IMR-90 (cell line): Measurements from ENCODE around the gene CERS6. TPM values are rescaled to one million over a fixed set of nuclear protein-coding genes. Genes with fewer than 3 reads are reported as not detected.

Experiments used
- ATAC-seq: fragments of 200-7000 bp; cut with Tn5 transposase; 2 replicates; pipeline ENCODE4 v1.9.1; 2020; ENCODE audit warnings: low read depth, mild to moderate bottlenecking, moderate library complexity
- BruUV-seq: library from RNA; stranded (reverse); fragments of 400-500 nt; replicated peaks from 2 replicates; lab custom pipeline; 2021; lab: Mats Ljungman, UMichigan
- CTCF ChIA-PET: fragments of 300-600 bp; formaldehyde crosslinking; extraction: SDS; loops from one replicate; lab custom pipeline; 2021; ENCODE audit warnings: antibody characterized with exemption; lab: Yijun Ruan, JAX
- POLR2A ChIA-PET: fragments of 300-600 bp; sonication (Branson Sonifier 250); formaldehyde crosslinking; loops from one replicate; lab custom pipeline; 2022; ENCODE audit warnings: antibody characterized with exemption; ENCODE audit not compliant: unreplicated experiment; lab: Charles Lee
- DNase-seq: peaks from one replicate; pipeline ENCODE4 v3.0.0; 2013
- H2AFZ ChIP-seq: replicated peaks from 2 replicates; pipeline ENCODE3; 2013; ENCODE audit warnings: low read length, mild to moderate bottlenecking; ENCODE audit not compliant: poor library complexity
- H2AK5ac ChIP-seq: 2 replicates; pipeline ENCODE4 v1.6.1; 2013; ENCODE audit warnings: low read depth, low read length, inconsistent platforms
- H2AK9ac ChIP-seq: replicated peaks from 2 replicates; pipeline ENCODE3; 2013; ENCODE audit warnings: mild to moderate bottlenecking, low read depth, low read length, moderate library complexity; ENCODE audit not compliant: poor library complexity
- H2BK120ac ChIP-seq: 2 replicates; pipeline ENCODE4 v1.6.1; 2013; ENCODE audit warnings: low read depth, low read length, inconsistent platforms
- H2BK15ac ChIP-seq: 3 replicates; pipeline ENCODE4 v1.6.1; 2013; ENCODE audit warnings: low read depth, low read length, inconsistent platforms
- H2BK20ac ChIP-seq: 2 replicates; pipeline ENCODE4 v1.6.1; 2013; ENCODE audit warnings: low read depth, mild to moderate bottlenecking, inconsistent platforms, low read length, moderate library complexity
- H2BK5ac ChIP-seq: 2 replicates; pipeline ENCODE4 v1.6.1; 2013; ENCODE audit warnings: mild to moderate bottlenecking, low read depth, low read length, inconsistent platforms; ENCODE audit not compliant: poor library complexity, severe bottlenecking
- H3K14ac ChIP-seq: replicated peaks from 2 replicates; pipeline ENCODE4 v1.6.1; 2013; ENCODE audit warnings: low read depth, low read length, inconsistent platforms
- H3K18ac ChIP-seq: 2 replicates; pipeline ENCODE4 v1.6.1; 2013; ENCODE audit warnings: low read depth, low read length, control low read depth
- H3K23ac ChIP-seq: 2 replicates; pipeline ENCODE4 v1.6.1; 2013; ENCODE audit warnings: low read depth, low read length, inconsistent platforms
- H3K27ac ChIP-seq: 2 replicates; pipeline ENCODE4 v1.5.1; 2013; ENCODE audit warnings: mild to moderate bottlenecking, control low read depth, low read length; ENCODE audit not compliant: insufficient read depth
- H3K27me3 ChIP-seq: 2 replicates; pipeline ENCODE4 v1.6.1; 2013; ENCODE audit warnings: low read length; ENCODE audit not compliant: control insufficient read depth, insufficient read depth
- H3K36me3 ChIP-seq: 2 replicates; pipeline ENCODE4 v1.6.1; 2013; ENCODE audit warnings: low read length, mixed read lengths; ENCODE audit not compliant: control insufficient read depth, insufficient read depth
- H3K4ac ChIP-seq: 2 replicates; pipeline ENCODE4 v1.6.1; 2013; ENCODE audit warnings: low read depth, low read length, inconsistent platforms
- H3K4me1 ChIP-seq: 2 replicates; pipeline ENCODE4 v1.6.1; 2013; ENCODE audit warnings: low read length, mixed read lengths; ENCODE audit not compliant: control insufficient read depth, insufficient read depth
- H3K4me2 ChIP-seq: 2 replicates; pipeline ENCODE4 v1.6.1; 2013; ENCODE audit warnings: low read depth, mild to moderate bottlenecking, control low read depth, low read length, moderate library complexity
- H3K4me3 ChIP-seq: 2 replicates; pipeline ENCODE4 v1.5.1; 2013; ENCODE audit warnings: low read depth, mild to moderate bottlenecking, control low read depth, low read length, moderate library complexity; ENCODE audit not compliant: insufficient read depth
- H3K56ac ChIP-seq: 2 replicates; pipeline ENCODE4 v1.6.1; 2013; ENCODE audit warnings: low read length, inconsistent platforms; ENCODE audit not compliant: insufficient read depth; ENCODE audit errors: extremely low read depth
- H3K79me1 ChIP-seq, 2 experiments: 2 replicates each; pipeline ENCODE4 v1.6.1; 2013; ENCODE audit warnings: low read length in 2 of 2, inconsistent platforms in 1 of 2, low read depth in 1 of 2
- H3K9ac ChIP-seq: 2 replicates; pipeline ENCODE4 v1.6.1; 2013; ENCODE audit warnings: low read depth, low read length, control low read depth
- H3K9me1 ChIP-seq: 2 replicates; pipeline ENCODE4 v1.6.1; 2013; ENCODE audit warnings: low read length, inconsistent platforms; ENCODE audit not compliant: insufficient read depth
- H3K9me3 ChIP-seq: 2 replicates; pipeline ENCODE4 v1.6.1; 2013; ENCODE audit warnings: low read length; ENCODE audit not compliant: control insufficient read depth, insufficient read depth
- H4K20me1 ChIP-seq: 2 replicates; pipeline ENCODE4 v1.6.1; 2013; ENCODE audit warnings: low read length, inconsistent platforms; ENCODE audit not compliant: insufficient read depth
- H4K5ac ChIP-seq: 2 replicates; pipeline ENCODE4 v1.6.1; 2013; ENCODE audit warnings: mild to moderate bottlenecking, low read depth, low read length, control low read depth
- H4K8ac ChIP-seq, 2 experiments: 2 replicates each; pipeline ENCODE4 v1.6.1; 2013; ENCODE audit warnings: low read depth in 2 of 2, low read length in 2 of 2, control low read depth in 1 of 2, inconsistent platforms in 1 of 2
- H4K91ac ChIP-seq: 2 replicates; pipeline ENCODE4 v1.6.1; 2013; ENCODE audit warnings: low read depth, low read length, inconsistent platforms; ENCODE audit not compliant: insufficient read depth
- BHLHE40 ChIP-seq: fragments of 150-350 bp; IDR thresholded peaks from 2 replicates; pipeline ENCODE4 v1.6.1; 2016; ENCODE audit warnings: mild to moderate bottlenecking, low read depth, low read length
- CEBPB ChIP-seq: IDR thresholded peaks from 2 replicates; pipeline ENCODE4 v1.6.1; 2012; ENCODE audit warnings: low read depth, low read length, improper control_type of control experiment
- CHD1 ChIP-seq: IDR thresholded peaks from 2 replicates; pipeline ENCODE4 v1.6.1; 2012; ENCODE audit warnings: low read depth, low read length, improper control_type of control experiment
- CTCF ChIP-seq: conservative IDR thresholded peaks from 2 replicates; pipeline ENCODE4 v1.5.1; 2012; ENCODE audit warnings: mild to moderate bottlenecking, low read depth, low read length, improper control_type of control experiment
- ELK1 ChIP-seq: fragments of 150-350 bp; IDR thresholded peaks from 2 replicates; pipeline ENCODE4 v1.6.1; 2016; ENCODE audit warnings: low read depth, mild to moderate bottlenecking, low read length, moderate library complexity, borderline replicate concordance
- FOS ChIP-seq: fragments of 150-350 bp; IDR thresholded peaks from 2 replicates; pipeline ENCODE4 v1.6.1; 2016; ENCODE audit warnings: low read depth, low read length
- MAFK ChIP-seq: IDR thresholded peaks from 2 replicates; pipeline ENCODE4 v1.6.1; 2012; ENCODE audit warnings: low read depth, low read length, improper control_type of control experiment
- MAZ ChIP-seq: IDR thresholded peaks from 2 replicates; pipeline ENCODE4 v1.6.1; 2012; ENCODE audit warnings: low read depth, mild to moderate bottlenecking, low read length, improper control_type of control experiment, moderate library complexity, borderline replicate concordance
- MXI1 ChIP-seq: IDR thresholded peaks from 2 replicates; pipeline ENCODE4 v1.6.1; 2012; ENCODE audit warnings: low read depth, mild to moderate bottlenecking, low read length, moderate library complexity, borderline replicate concordance
- NFE2L2 ChIP-seq: fragments of 150-350 bp; IDR thresholded peaks from 2 replicates; pipeline ENCODE4 v1.6.1; 2016; ENCODE audit warnings: low read depth, mild to moderate bottlenecking, low read length
- POLR2A ChIP-seq: IDR thresholded peaks from 2 replicates; pipeline ENCODE4 v1.6.1; 2012; ENCODE audit warnings: mild to moderate bottlenecking, low read depth, low read length
- RAD21 ChIP-seq: IDR thresholded peaks from 2 replicates; pipeline ENCODE4 v1.6.1; 2012; ENCODE audit warnings: low read length, improper control_type of control experiment
- RCOR1 ChIP-seq: IDR thresholded peaks from 2 replicates; pipeline ENCODE4 v1.6.1; 2012; ENCODE audit warnings: mild to moderate bottlenecking, low read length, improper control_type of control experiment; ENCODE audit not compliant: insufficient replicate concordance
- RFX5 ChIP-seq: IDR thresholded peaks from 2 replicates; pipeline ENCODE4 v1.8.0; 2012; ENCODE audit warnings: low read depth, mild to moderate bottlenecking, low read length, moderate library complexity
- SMC3 ChIP-seq: fragments of 150-350 bp; IDR thresholded peaks from 2 replicates; pipeline ENCODE4 v1.6.1; 2016; ENCODE audit warnings: low read depth, mild to moderate bottlenecking, antibody characterized with exemption, low read length, moderate library complexity
- USF2 ChIP-seq: fragments of 150-350 bp; IDR thresholded peaks from 2 replicates; pipeline ENCODE4 v1.6.1; 2017; ENCODE audit warnings: mild to moderate bottlenecking, antibody characterized with exemption, low read length, low read depth
- WGBS, 2 experiments: methylation state at CpG; one replicate each; pipeline versions ENCODE4 v1.1.5 to v1.1.7; 2013; ENCODE audit warnings: missing lambda C conversion rate in 2 of 2; ENCODE audit not compliant: insufficient read length in 1 of 2; ENCODE audit errors: extremely low coverage in 2 of 2; 5-methylcytosine and 5-hydroxymethylcytosine counted together
- dilution Hi-C: fragments of 300-500 bp; cut with HindIII; formaldehyde crosslinking; loops from one replicate; pipeline ENCODE4 v1.14.3; 2018; ENCODE audit warnings: low sequenced_read_pairs; ENCODE audit not compliant: unreplicated experiment
- in situ Hi-C: fragments of 300-500 bp; cut with MboI; formaldehyde crosslinking; loops from 3 replicates; pipeline ENCODE4 v1.14.3; 2019; ENCODE audit warnings: low sequenced_read_pairs, inconsistent platforms, mixed read lengths
- intact Hi-C: fragments of 100-400 bp; cut with micrococcal nuclease; formaldehyde crosslinking; loops from 2 replicates; pipeline ENCODE4 v1.10.0; 2022
- polyA plus RNA-seq, 3 experiments: library from polyadenylated mRNA; depleted of rRNA; stranded (reverse); fragments of >200 nt; gene quantifications; 2 replicates each; pipeline ENCODE4 v1.2.3, GENCODE V29; 2012; ENCODE audit warnings: low replicate concordance in 1 of 3
- total RNA-seq: library from RNA; depleted of rRNA; stranded (reverse); fragments of >200 nt; gene quantifications from 2 replicates; pipeline ENCODE4 v1.2.3, GENCODE V29; 2012

CERS6 gene
- total and polyA plus RNA-seq, 2 of the 4 experiments (the other 2 are of a cell fraction) = 2.1 to 5.7 TPM

GRCh38 chr2:168640039-168640438, 184.0 kb downstream of the CERS6 start:
- no peaks in the 10 kb centered on the region for H3K9me3 ChIP-seq
- H3K4me2 ChIP-seq = no peak overlapping the region
- no TSS peak for BruUV-seq
- H2AK5ac ChIP-seq = no peak overlapping the region
- no peak overlapping the region for H2BK15ac ChIP-seq
- H2BK120ac ChIP-seq = no peak overlapping the region
- TF ChIP-seq CHD1 = no peak
- no peak for TF ChIP-seq MAZ
- TF ChIP-seq FOS = no peak
- no peak for TF ChIP-seq CEBPB
- no peak for TF ChIP-seq ELK1
- TF ChIP-seq RAD21 = no peak
- no peak for TF ChIP-seq SMC3
- no peak for TF ChIP-seq POLR2A
- no peak for TF ChIP-seq RFX5
- no peak for TF ChIP-seq USF2
- no peak for TF ChIP-seq MXI1
- no peak for TF ChIP-seq RCOR1
- TF ChIP-seq CTCF = no peak
- no peak for TF ChIP-seq MAFK
- no peak for TF ChIP-seq NFE2L2
- no peak for TF ChIP-seq BHLHE40
- ChIA-PET POLR2A (no interaction called here), CTCF (no interaction called here)
- no peaks in the 10 kb centered on the region for H3K27me3 ChIP-seq
- DNase-seq = no peak
- no peak overlapping the region for H2BK20ac ChIP-seq
- H3K36me3 ChIP-seq = no peaks in the 10 kb centered on the region
- no peak overlapping the region for H3K4ac ChIP-seq
- in situ Hi-C loops = no loop called here
- H3K18ac ChIP-seq = no peak overlapping the region
- ATAC-seq = no peak
- H2AK9ac ChIP-seq = no peak overlapping the region
- dilution Hi-C loops = no loop called here
- H2AFZ ChIP-seq = no peak overlapping the region
- intact Hi-C loops = no loop called here
- no peak overlapping the region for H3K27ac ChIP-seq
- no peak overlapping the region for H3K9ac ChIP-seq
- H3K56ac ChIP-seq = no peak overlapping the region
- no peak overlapping the region for H2BK5ac ChIP-seq
- H4K20me1 ChIP-seq = no peaks in the 10 kb centered on the region
- H3K9me1 ChIP-seq = peaks cover 3% of the 10 kb centered on the region; the same call in 1 of the 2 replicates
- peaks cover 3% of the 10 kb centered on the region for H3K4me1 ChIP-seq
- H3K79me1 ChIP-seq = no peaks in the 10 kb centered on the region
- H4K8ac ChIP-seq = no peak overlapping the region
- H3K23ac ChIP-seq = no peak overlapping the region
- H4K91ac ChIP-seq = no peak overlapping the region
- WGBS, 2 experiments = no CpG with 5 or more reads among the region's 3 CpGs
- H3K4me3 ChIP-seq = no peak overlapping the region
- no peak overlapping the region for H4K5ac ChIP-seq
- no peak overlapping the region for H3K14ac ChIP-seq
